ENCODE measurements around the gene AXL.

DNA sequence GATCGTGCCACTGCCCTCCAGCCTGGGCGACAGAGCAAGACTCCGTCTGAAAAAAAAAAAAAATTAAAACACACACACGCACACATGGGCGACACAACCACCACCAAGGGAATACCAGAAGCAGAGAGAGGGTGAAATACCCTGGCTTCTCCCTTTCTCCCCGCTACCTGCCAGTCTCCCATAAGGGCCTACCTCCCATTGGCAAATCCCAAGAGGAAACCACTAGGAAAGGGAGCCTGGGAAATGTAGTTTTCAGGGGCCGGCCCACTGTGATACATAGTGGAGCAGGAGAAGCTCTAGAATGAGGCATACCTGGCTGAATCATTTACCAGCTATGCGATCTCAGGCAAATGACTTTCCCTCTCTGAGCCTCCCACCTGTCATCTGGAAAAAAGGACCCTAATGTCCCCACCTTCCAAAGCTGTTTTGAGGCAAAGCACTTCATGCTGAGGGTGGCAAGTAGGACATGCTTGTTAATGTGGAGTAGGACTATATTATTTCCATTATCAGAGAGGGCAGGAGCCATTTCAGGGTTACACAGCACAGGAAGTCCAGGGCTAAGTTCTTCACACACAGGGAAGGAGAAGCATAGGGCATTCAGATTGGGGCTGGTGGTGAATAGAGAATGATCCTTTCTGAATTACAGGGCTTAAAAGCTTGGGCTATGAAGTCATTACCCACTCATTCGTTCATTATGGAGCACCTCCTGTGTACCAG lies 30.8 kb downstream of the AXL start:
- TF ChIP-seq, protein P1, sequence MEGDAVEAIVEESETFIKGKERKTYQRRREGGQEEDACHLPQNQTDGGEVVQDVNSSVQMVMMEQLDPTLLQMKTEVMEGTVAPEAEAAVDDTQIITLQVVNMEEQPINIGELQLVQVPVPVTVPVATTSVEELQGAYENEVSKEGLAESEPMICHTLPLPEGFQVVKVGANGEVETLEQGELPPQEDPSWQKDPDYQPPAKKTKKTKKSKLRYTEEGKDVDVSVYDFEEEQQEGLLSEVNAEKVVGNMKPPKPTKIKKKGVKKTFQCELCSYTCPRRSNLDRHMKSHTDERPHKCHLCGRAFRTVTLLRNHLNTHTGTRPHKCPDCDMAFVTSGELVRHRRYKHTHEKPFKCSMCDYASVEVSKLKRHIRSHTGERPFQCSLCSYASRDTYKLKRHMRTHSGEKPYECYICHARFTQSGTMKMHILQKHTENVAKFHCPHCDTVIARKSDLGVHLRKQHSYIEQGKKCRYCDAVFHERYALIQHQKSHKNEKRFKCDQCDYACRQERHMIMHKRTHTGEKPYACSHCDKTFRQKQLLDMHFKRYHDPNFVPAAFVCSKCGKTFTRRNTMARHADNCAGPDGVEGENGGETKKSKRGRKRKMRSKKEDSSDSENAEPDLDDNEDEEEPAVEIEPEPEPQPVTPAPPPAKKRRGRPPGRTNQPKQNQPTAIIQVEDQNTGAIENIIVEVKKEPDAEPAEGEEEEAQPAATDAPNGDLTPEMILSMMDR (conservative IDR thresholded peaks at IDR 0.05; ENCODE audit: low read length), result no peak
- no peak for TF ChIP-seq EZH2phosphoT487 (IDR thresholded peaks at IDR 0.05; ENCODE audit: borderline replicate concordance)

All from Loucy (cell line).